Keratinocyte (primary cell): ENCODE results near the gene BAZ2B.

ENCODE experiments used
- CTCF ChIP-seq, 3 experiments: IDR thresholded peaks in 1 of 3; conservative IDR thresholded peaks in 1 of 3; optimal IDR thresholded peaks in 1 of 3; 2 replicates in 2 of 3; 3 replicates in 1 of 3; pipeline versions ENCODE3 to v1.5.1; 2011; ENCODE audit warnings: low read length in 3 of 3, mild to moderate bottlenecking in 3 of 3, moderate library complexity in 2 of 3, control low read depth in 1 of 3, inconsistent platforms in 1 of 3; ENCODE audit not compliant: insufficient read depth in 2 of 3; ENCODE audit errors: extremely low read depth in 1 of 3
- EZH2 ChIP-seq: IDR thresholded peaks from one replicate; pipeline ENCODE4 v1.6.1; 2012; ENCODE audit warnings: inconsistent platforms, mild to moderate bottlenecking, low read length, moderate library complexity

GRCh38 chr2:159559034-159559433, 57.3 kb downstream of the BAZ2B start:
- no peak for TF ChIP-seq CTCF (optimal IDR thresholded peaks at IDR 0.05 in 1 of 3, IDR thresholded peaks at IDR 0.05 in 1 of 3, conservative IDR thresholded peaks at IDR 0.05 in 1 of 3; ENCODE audit: extremely low read depth in 1 of 3, insufficient read depth in 2 of 3, low read length in 3 of 3)
- no peak for TF ChIP-seq EZH2
